Ascending aorta (tissue), 2 donors: ENCODE results near the gene NF1. TPM values are rescaled to one million over a fixed set of nuclear protein-coding genes. Genes with fewer than 3 reads are reported as not detected.
"Not testable (repeated sequence)": the region's sequence is repeated elsewhere in the genome, so short reads cannot be mapped to it uniquely, and the experiment has no call there.

Source experiments
- DNase-seq, 2 donors: peaks; one replicate each; pipeline ENCODE4 v3.0.0-alpha.2; 2019; ENCODE audit warnings: low spot score in 2 of 2
- H3K27ac ChIP-seq, 2 donors: fragments of 200-600 bp; sonication (generic); one replicate each; pipeline ENCODE4 v1.5.1; 2016 to 2017; ENCODE audit warnings: mild to moderate bottlenecking in 1 of 2
- H3K27me3 ChIP-seq: fragments of 200-600 bp; sonication (generic); one replicate; pipeline ENCODE4 v1.5.1; 2017
- H3K36me3 ChIP-seq, 2 donors: fragments of 200-600 bp; sonication (generic); one replicate each; pipeline ENCODE4 v1.5.1; 2016
- H3K4me1 ChIP-seq, 2 donors: fragments of 200-600 bp; sonication (generic); one replicate each; pipeline ENCODE4 v1.5.1; 2016 to 2017; ENCODE audit warnings: mild to moderate bottlenecking in 1 of 2
- H3K4me3 ChIP-seq, 2 donors: fragments of 200-600 bp; sonication (generic); one replicate each; pipeline ENCODE4 v1.5.1; 2016 to 2017; ENCODE audit warnings: mild to moderate bottlenecking in 1 of 2
- H3K9me3 ChIP-seq, 2 donors: fragments of 200-600 bp; sonication (generic); one replicate each; pipeline ENCODE4 v1.5.1; 2016
- CTCF ChIP-seq, 3 experiments: fragments of 200-600 bp in 2 of 3; fragments of 450-650 bp in 1 of 3; sonication (generic) in 2 of 3; IDR thresholded peaks; one replicate each; pipeline ENCODE4 v1.5.1; 2016 to 2019; ENCODE audit warnings: antibody characterized with exemption in 3 of 3, mild to moderate bottlenecking in 1 of 3, moderate library complexity in 1 of 3
- intact Hi-C: fragments of 100-400 bp; cut with DNase I; formaldehyde crosslinking; loops from one replicate; pipeline ENCODE4 v1.15.1; 2023
- total RNA-seq: library from RNA; depleted of rRNA; stranded (reverse); fragments of >200 nt; gene quantifications from one replicate; pipeline ENCODE4 v1.1.0, GENCODE V29; 2016

Gene NF1
- total RNA-seq, 1 donor from 2014 or later: 25.0 TPM

- Histone ChIP-seq H3K27ac (no peak overlapping the region), H3K4me1 (no peaks in the 10 kb centered on the region)
These were observed 52.9 kb downstream of the NF1 start for GRCh38 chr17:31147507-31148202.

GRCh38 chr17:31148205-31148604 is 53.4 kb downstream of the NF1 start:
- Histone ChIP-seq H3K4me3 (no peak overlapping the region), H3K27me3 (no peaks in the 10 kb centered on the region), H3K4me1 (no peaks in the 10 kb centered on the region), H3K9me3 (peaks cover 0 to 10% of the 10 kb centered on the region in 2 donors), H3K36me3 (peaks cover 0 to 4% of the 10 kb centered on the region in 2 donors), H3K27ac (no peak overlapping the region)
- intact Hi-C loops: no loop called here
- no peak for TF ChIP-seq CTCF (IDR thresholded peaks at IDR 0.05)
- no peak for DNase-seq

More at GRCh38 chr17:31147507-31148202, 52.9 kb downstream of the NF1 start:
- peaks cover 0 to 8% of the 10 kb centered on the region in 2 donors for H3K9me3 ChIP-seq
- DNase-seq: no peak
- peaks cover 0 to 4% of the 10 kb centered on the region in 2 donors for H3K36me3 ChIP-seq
- H3K4me3 ChIP-seq: no peak overlapping the region
- intact Hi-C loops: no loop called here
- no peaks in the 10 kb centered on the region for H3K27me3 ChIP-seq
- no peak for TF ChIP-seq CTCF (IDR thresholded peaks at IDR 0.05)

- no peaks in the 10 kb centered on the region for H3K4me1 ChIP-seq
- no peak overlapping the region for H3K27ac ChIP-seq
- H3K36me3 ChIP-seq: no peaks in the 10 kb centered on the region
- no peak for DNase-seq
- no peak for TF ChIP-seq CTCF (IDR thresholded peaks at IDR 0.05)
- intact Hi-C loops: no loop called here
- no peaks in the 10 kb centered on the region for H3K27me3 ChIP-seq
- H3K9me3 ChIP-seq: peaks cover 0 to 10% of the 10 kb centered on the region in 2 donors
- H3K4me3 ChIP-seq: no peak overlapping the region
These were observed 57.5 kb downstream of the NF1 start for GRCh38 chr17:31152271-31152670.

- intact Hi-C loops: no loop called here
- H3K4me1 ChIP-seq: no peaks in the 10 kb centered on the region
- peaks cover 0 to 6% of the 10 kb centered on the region in 2 donors for H3K36me3 ChIP-seq
- H3K4me3 ChIP-seq: no peak overlapping the region
- TF ChIP-seq CTCF (IDR thresholded peaks at IDR 0.05): no peak
- no peak for DNase-seq
- H3K27me3 ChIP-seq: no peaks in the 10 kb centered on the region
- no peak overlapping the region for H3K27ac ChIP-seq
- peaks cover 0 to 10% of the 10 kb centered on the region in 2 donors for H3K9me3 ChIP-seq
These were observed 60.5 kb downstream of the NF1 start for GRCh38 chr17:31155208-31155810.

GRCh38 chr17:31156326-31156725 is 61.5 kb downstream of the NF1 start:
- H3K27me3 ChIP-seq: no peaks in the 10 kb centered on the region
- H3K4me1 ChIP-seq: no peaks in the 10 kb centered on the region
- no peak for DNase-seq
- H3K4me3 ChIP-seq: no peak overlapping the region
- no peak overlapping the region for H3K27ac ChIP-seq
- H3K9me3 ChIP-seq: peaks cover 0 to 10% of the 10 kb centered on the region in 2 donors
- intact Hi-C loops: no loop called here
- peaks cover 0 to 9% of the 10 kb centered on the region in 2 donors for H3K36me3 ChIP-seq
- TF ChIP-seq CTCF (IDR thresholded peaks at IDR 0.05): no peak

GRCh38 chr17:31156864-31157263 is 62.1 kb downstream of the NF1 start:
- H3K27ac ChIP-seq, H3K27me3 ChIP-seq, H3K4me3 ChIP-seq, H3K4me1 ChIP-seq, intact Hi-C loops, DNase-seq, H3K36me3 ChIP-seq: not testable (repeated sequence)
- peaks cover 0 to 10% of the 10 kb centered on the region in 2 donors for H3K9me3 ChIP-seq
